Bronchial epithelial cell (primary cell): ENCODE results near the gene IL17RD. TPM values are rescaled to one million over a fixed set of nuclear protein-coding genes. Genes with fewer than 3 reads are reported as not detected.

ENCODE experiments used
- DNase-seq: peaks from one replicate; pipeline ENCODE4 v3.0.0-alpha.2; 2010; ENCODE audit warnings: low read depth
- FAIRE-seq: peaks from 2 replicates; lab custom pipeline; 2011; peaks lifted over from hg19 to GRCh38; lab: Jason Lieb, UNC
- H3K27me3 ChIP-seq: 2 replicates; pipeline ENCODE4 v1.5.1; 2011; ENCODE audit warnings: low read length; ENCODE audit not compliant: control insufficient read depth, insufficient read depth
- H3K36me3 ChIP-seq: 2 replicates; pipeline ENCODE4 v1.5.1; 2011; ENCODE audit warnings: low read length; ENCODE audit not compliant: control insufficient read depth, insufficient read depth
- H3K4me3 ChIP-seq: 2 replicates; pipeline ENCODE4 v1.5.1; 2011; ENCODE audit warnings: mild to moderate bottlenecking, low read depth, low read length, control low read depth
- CTCF ChIP-seq: IDR thresholded peaks from 2 replicates; pipeline ENCODE4 v1.5.1; 2011; ENCODE audit warnings: mild to moderate bottlenecking, moderate library complexity, low read length, control low read depth, inconsistent platforms; ENCODE audit not compliant: insufficient read depth, severe bottlenecking
- total RNA-seq: library from RNA; depleted of rRNA; stranded (reverse); fragments of >200 nt; gene quantifications from 2 replicates; pipeline ENCODE4 v1.2.1, GENCODE V29; 2014

Gene IL17RD
- total RNA-seq, 1 donor from 2014 or later = 1.1 TPM

DNA sequence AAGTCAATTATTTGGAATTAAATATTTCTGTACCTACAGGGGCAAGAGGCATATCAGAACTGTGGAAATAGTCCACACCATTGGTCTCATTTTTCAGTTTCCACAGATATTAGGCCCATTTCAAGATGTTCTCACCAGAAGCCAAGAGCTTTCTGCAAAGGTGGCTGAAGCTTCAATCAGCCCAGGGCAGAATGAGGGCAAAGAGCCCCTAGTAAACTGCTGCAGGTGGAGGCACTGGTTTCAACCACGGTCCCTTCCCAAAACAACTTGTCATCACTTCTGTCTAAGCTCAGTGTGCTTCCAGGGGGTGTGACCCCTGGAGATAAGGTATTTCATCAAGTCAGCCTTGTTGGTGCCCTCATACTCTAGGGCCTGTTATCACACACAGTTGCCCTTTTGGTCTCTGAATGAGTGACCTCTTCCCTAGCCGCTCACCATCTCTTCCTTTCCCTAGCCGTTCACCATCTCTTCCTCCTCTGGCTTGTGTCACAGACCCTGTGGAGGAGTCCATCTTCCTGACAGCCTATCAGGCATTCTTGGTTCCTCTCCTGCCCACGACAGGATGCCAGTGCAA lies 21.2 kb downstream of the IL17RD start:
- peak; percentile 47 for FAIRE-seq
- H3K27me3 ChIP-seq = no peaks in the 10 kb centered on the region
- no peak for TF ChIP-seq CTCF
- no peak for DNase-seq
- no peak overlapping the region for H3K4me3 ChIP-seq
- no peaks in the 10 kb centered on the region for H3K36me3 ChIP-seq

- FAIRE-seq (no peak), DNase-seq (no peak)
- Histone ChIP-seq H3K27me3 (no peaks in the 10 kb centered on the region), H3K4me3 (no peak overlapping the region), H3K36me3 (no peaks in the 10 kb centered on the region)
- TF ChIP-seq CTCF = no peak
Observed at GRCh38 chr3:57142411-57142723, 22.8 kb downstream of the IL17RD start.

- Histone ChIP-seq H3K4me3 (no peak overlapping the region), H3K27me3 (no peaks in the 10 kb centered on the region), H3K36me3 (no peaks in the 10 kb centered on the region)
- DNase-seq (no peak), FAIRE-seq (no peak)
- TF ChIP-seq CTCF = no peak
Observed at GRCh38 chr3:57141719-57142410, 23.3 kb downstream of the IL17RD start.

GRCh38 chr3:57140894-57141293 lies 24.3 kb downstream of the IL17RD start:
- H3K27me3 ChIP-seq = no peaks in the 10 kb centered on the region
- DNase-seq (no peak), FAIRE-seq (no peak)
- no peak overlapping the region for H3K4me3 ChIP-seq
- no peak for TF ChIP-seq CTCF
- no peaks in the 10 kb centered on the region for H3K36me3 ChIP-seq

DNA sequence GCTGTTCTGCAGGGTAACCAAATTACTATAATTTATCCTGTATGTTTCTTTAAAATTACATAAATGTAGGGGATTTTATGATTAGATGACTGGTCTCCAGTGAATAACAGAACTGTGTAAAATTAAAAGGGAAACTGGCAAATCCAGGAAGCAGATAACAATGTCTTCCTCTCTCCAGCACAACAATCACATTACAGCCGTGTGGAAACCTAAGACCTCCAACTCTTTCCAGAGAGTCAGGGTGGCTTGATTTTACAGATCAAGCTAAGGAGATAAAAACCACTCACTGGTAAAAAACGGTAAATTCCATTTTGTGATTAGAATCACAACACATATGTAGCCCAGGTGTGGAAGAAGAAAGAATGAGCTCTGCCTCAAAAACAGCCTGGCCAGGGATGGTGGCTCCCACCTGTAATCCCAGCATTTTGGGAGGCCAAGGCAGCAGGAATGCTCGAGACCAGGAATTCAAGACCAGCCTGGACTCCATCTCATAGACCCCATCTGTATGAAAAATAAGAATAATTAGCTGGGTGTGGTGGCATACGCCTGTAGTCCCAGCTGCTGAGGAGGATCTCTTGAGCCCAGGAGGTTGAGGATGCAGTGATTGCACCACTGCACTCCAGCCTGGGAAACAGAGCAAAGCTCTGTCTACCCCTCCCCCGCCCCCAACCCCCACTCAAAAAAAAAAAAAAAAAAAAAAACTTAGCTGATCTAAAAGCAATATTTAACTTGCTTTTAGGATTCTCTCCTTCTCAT lies 29.0 kb downstream of the IL17RD start:
- H3K27me3 ChIP-seq = no peaks in the 10 kb centered on the region
- FAIRE-seq (no peak), DNase-seq (no peak)
- TF ChIP-seq CTCF = no peak
- no peaks in the 10 kb centered on the region for H3K36me3 ChIP-seq
- no peak overlapping the region for H3K4me3 ChIP-seq
